Neural cell (in vitro differentiated cells): ENCODE measurements around the gene MAP10. TPM values are rescaled to one million over a fixed set of nuclear protein-coding genes. Genes with fewer than 3 reads are reported as not detected.

Experiments
- H2AFZ ChIP-seq: fragments of 200-600, 300-800 bp; sonication (generic), shearing (Covaris generic); 2 replicates; pipeline ENCODE4 v1.6.0; 2014; ENCODE audit warnings: low read depth, mild to moderate bottlenecking, antibody characterized with exemption, low read length, moderate library complexity
- H3F3A ChIP-seq: fragments of 200-600 bp; shearing (Covaris generic); 2 replicates; pipeline ENCODE4 v1.6.1; 2016; ENCODE audit warnings: mild to moderate bottlenecking, moderate library complexity, mixed read lengths, antibody characterized with exemption, low read length; ENCODE audit not compliant: insufficient read depth, poor library complexity, severe bottlenecking
- H3K27ac ChIP-seq: fragments of 200-600, 300-800 bp; sonication (generic), shearing (Covaris generic); 2 replicates; pipeline ENCODE4 v1.5.1; 2014; ENCODE audit warnings: mild to moderate bottlenecking, low read length, moderate library complexity
- H3K27me3 ChIP-seq: fragments of 300-800, 200-600 bp; sonication (generic), shearing (Covaris generic); 2 replicates; pipeline ENCODE4 v1.6.0; 2014; ENCODE audit warnings: mild to moderate bottlenecking, low read depth, low read length, moderate library complexity; ENCODE audit not compliant: insufficient read depth
- H3K36me3 ChIP-seq: fragments of 300-800, 200-600 bp; sonication (generic), shearing (Covaris generic); 2 replicates; pipeline ENCODE4 v1.5.1; 2014; ENCODE audit warnings: mild to moderate bottlenecking, antibody characterized with exemption, low read length, moderate library complexity; ENCODE audit not compliant: insufficient read depth
- H3K4me2 ChIP-seq: fragments of 300-800, 200-600 bp; sonication (generic), shearing (Covaris generic); 2 replicates; pipeline ENCODE4 v1.6.0; 2014; ENCODE audit warnings: mild to moderate bottlenecking, low read length
- H3K4me3 ChIP-seq: fragments of 300-800, 200-600 bp; sonication (generic), shearing (Covaris generic); 2 replicates; pipeline ENCODE4 v1.5.1; 2014; ENCODE audit warnings: mild to moderate bottlenecking, low read length, moderate library complexity
- H3K79me2 ChIP-seq: fragments of 200-600 bp; shearing (Covaris generic); replicated peaks from 2 replicates; pipeline ENCODE4 v1.6.0; 2014; ENCODE audit warnings: mild to moderate bottlenecking, low read length, moderate library complexity; ENCODE audit not compliant: insufficient read depth
- H3K9ac ChIP-seq: fragments of 300-800, 200-600 bp; sonication (generic), shearing (Covaris generic); 2 replicates; pipeline ENCODE4 v1.6.1; 2016; ENCODE audit warnings: mild to moderate bottlenecking, low read length, mixed read lengths
- H3K9me2 ChIP-seq: fragments of 200-600 bp; shearing (Covaris generic); 2 replicates; pipeline ENCODE4 v1.6.1; 2016; ENCODE audit warnings: mild to moderate bottlenecking, low read length, mixed read lengths; ENCODE audit not compliant: insufficient read depth
- H3K9me3 ChIP-seq: fragments of 200-600, 300-800 bp; sonication (generic), shearing (Covaris generic); 2 replicates; pipeline ENCODE4 v1.6.1; 2016; ENCODE audit warnings: mild to moderate bottlenecking, mixed run types, low read length, moderate library complexity, mixed read lengths
- H4K20me1 ChIP-seq: fragments of 200-600 bp; shearing (Covaris generic); 2 replicates; pipeline ENCODE4 v1.6.1; 2016; ENCODE audit warnings: mild to moderate bottlenecking, mixed run types; ENCODE audit not compliant: insufficient read depth
- CTCF ChIP-seq: fragments of 450-650 bp; IDR thresholded peaks from 2 replicates; pipeline ENCODE4 v1.5.1; 2014; ENCODE audit warnings: antibody characterized with exemption, mild to moderate bottlenecking, moderate library complexity; ENCODE audit not compliant: poor library complexity, severe bottlenecking
- EP300 ChIP-seq: fragments of 450-650 bp; conservative IDR thresholded peaks from 2 replicates; pipeline ENCODE4 v1.6.1; 2014; ENCODE audit warnings: antibody characterized with exemption, mild to moderate bottlenecking, moderate library complexity; ENCODE audit not compliant: poor library complexity, severe bottlenecking
- EZH2 ChIP-seq: fragments of 200-600, 300-800 bp; shearing (Covaris generic), sonication (generic); IDR thresholded peaks from 2 replicates; pipeline ENCODE4 v1.6.1; 2014; ENCODE audit warnings: antibody characterized with exemption, low read length, borderline replicate concordance, mild to moderate bottlenecking; ENCODE audit not compliant: insufficient read depth, poor library complexity, severe bottlenecking
- MXI1 ChIP-seq: fragments of 450-650 bp; conservative IDR thresholded peaks from 2 replicates; pipeline ENCODE4 v1.6.1; 2014; ENCODE audit warnings: antibody characterized with exemption, mild to moderate bottlenecking; ENCODE audit not compliant: poor library complexity, severe bottlenecking
- POLR2AphosphoS5 ChIP-seq: IDR thresholded peaks from 2 replicates; pipeline ENCODE4 v1.6.1; 2012
- RAD21 ChIP-seq: fragments of 450-650 bp; conservative IDR thresholded peaks from 2 replicates; pipeline ENCODE4 v1.6.1; 2014; ENCODE audit warnings: antibody characterized with exemption, mild to moderate bottlenecking, moderate library complexity
- REST ChIP-seq: IDR thresholded peaks from 2 replicates; pipeline ENCODE4 v1.6.1; 2012; ENCODE audit warnings: borderline replicate concordance
- SMC3 ChIP-seq: fragments of 450-650 bp; conservative IDR thresholded peaks from 2 replicates; pipeline ENCODE4 v1.6.1; 2014; ENCODE audit warnings: antibody characterized with exemption, mild to moderate bottlenecking, moderate library complexity; ENCODE audit not compliant: poor library complexity
- TAF1 ChIP-seq: IDR thresholded peaks from 2 replicates; pipeline ENCODE4 v1.6.1; 2012; ENCODE audit warnings: low read depth
- polyA plus RNA-seq: library from polyadenylated mRNA; depleted of rRNA; stranded (reverse); fragments of >200 nt; gene quantifications from 2 replicates; pipeline ENCODE4 v1.2.3, GENCODE V29; 2014

Gene MAP10
- polyA plus RNA-seq, 1 donor from 2014 or later: 1.1 TPM

GRCh38 chr1:232765542-232765941 is 39.7 kb upstream of the MAP10 start:
- Histone ChIP-seq H3K79me2 (no peaks in the 10 kb centered on the region), H4K20me1 (no peaks in the 10 kb centered on the region), H3K27ac (no peak overlapping the region), H3K4me3 (no peak overlapping the region), H3K9ac (no peak overlapping the region), H2AFZ (no peak overlapping the region), H3K9me3 (no peaks in the 10 kb centered on the region), H3K9me2 (no peaks in the 10 kb centered on the region), H3K27me3 (no peaks in the 10 kb centered on the region), H3K36me3 (no peaks in the 10 kb centered on the region), H3K4me2 (no peak overlapping the region), H3F3A (no peaks in the 10 kb centered on the region)
- TF ChIP-seq EP300 (no peak), EZH2 (no peak), REST (no peak), CTCF (no peak), RAD21 (no peak), MXI1 (no peak), SMC3 (no peak), TAF1 (no peak), POLR2AphosphoS5 (no peak)

GRCh38 chr1:232766241-232766890 is 38.9 kb upstream of the MAP10 start:
- no peaks in the 10 kb centered on the region for H3K27me3 ChIP-seq
- no peaks in the 10 kb centered on the region for H3K79me2 ChIP-seq

More at GRCh38 chr1:232766241-232766890, 38.9 kb upstream of the MAP10 start:
- Histone ChIP-seq H2AFZ (no peak overlapping the region), H3K36me3 (no peaks in the 10 kb centered on the region), H3K9ac (no peak overlapping the region), H3F3A (no peaks in the 10 kb centered on the region), H3K4me2 (no peak overlapping the region), H4K20me1 (no peaks in the 10 kb centered on the region), H3K27ac (no peak overlapping the region), H3K9me2 (no peaks in the 10 kb centered on the region), H3K9me3 (no peaks in the 10 kb centered on the region), H3K4me3 (no peak overlapping the region)
- TF ChIP-seq POLR2AphosphoS5: no peak
- TF ChIP-seq MXI1: no peak
- TF ChIP-seq CTCF: no peak
- no peak for TF ChIP-seq TAF1
- TF ChIP-seq EZH2: no peak
- no peak for TF ChIP-seq SMC3
- TF ChIP-seq REST: no peak
- TF ChIP-seq RAD21: no peak
- TF ChIP-seq EP300: no peak
